Measurements from ENCODE around the gene RRAD.
A peak's percentile ranks its signal among the peaks of the same experiment; 100 is the strongest.
"Not testable (repeated sequence)": the region's sequence is repeated elsewhere in the genome, so short reads cannot be mapped to it uniquely, and the experiment has no call there.

Gene RRAD

GRCh38 chr16:66900721-66901441 is 24.5 kb downstream of the RRAD start:
- DNase-seq (ENCODE audit: low spot score) = no peak
- FAIRE-seq = no peak

- DNase-seq (ENCODE audit: low spot score) (peak; percentile 78), FAIRE-seq (no peak)
These were observed 25.2 kb downstream of the RRAD start for GRCh38 chr16:66899945-66900710.

- FAIRE-seq (no peak), DNase-seq (ENCODE audit: low spot score) (no peak)
These were observed 25.9 kb downstream of the RRAD start for GRCh38 chr16:66899310-66899944.

- FAIRE-seq = no peak
- no peak for DNase-seq (ENCODE audit: low spot score)
These were observed 26.4 kb downstream of the RRAD start for GRCh38 chr16:66898933-66899309.

GRCh38 chr16:66898207-66898606 is 27.1 kb downstream of the RRAD start:
- FAIRE-seq = no peak
- DNase-seq (ENCODE audit: low spot score) = no peak

- DNase-seq (ENCODE audit: low spot score); FAIRE-seq: not testable (repeated sequence)
These were observed 28.7 kb downstream of the RRAD start for GRCh38 chr16:66896682-66897081.

- no peak for DNase-seq (ENCODE audit: low spot score)
- FAIRE-seq = no peak
These were observed 29.3 kb downstream of the RRAD start for GRCh38 chr16:66895999-66896398.

GRCh38 chr16:66895689-66895979 is 29.7 kb downstream of the RRAD start:
- no peak for DNase-seq (ENCODE audit: low spot score)
- no peak for FAIRE-seq

GRCh38 chr16:66894948-66895688 is 30.2 kb downstream of the RRAD start:
- FAIRE-seq = no peak
- DNase-seq (ENCODE audit: low spot score) = peak; percentile 60

- DNase-seq (ENCODE audit: low spot score) (no peak), FAIRE-seq (no peak)
These were observed 31.3 kb downstream of the RRAD start for GRCh38 chr16:66894055-66894454.

- DNase-seq (ENCODE audit: low spot score) (no peak), FAIRE-seq (no peak)
These were observed 33.5 kb downstream of the RRAD start for GRCh38 chr16:66891797-66892196.

- FAIRE-seq = no peak
- no peak for DNase-seq (ENCODE audit: low spot score)
These were observed 34.0 kb downstream of the RRAD start for GRCh38 chr16:66891360-66891759.

- FAIRE-seq (no peak), DNase-seq (ENCODE audit: low spot score) (no peak)
These were observed 34.5 kb downstream of the RRAD start for GRCh38 chr16:66890799-66891198.

- FAIRE-seq (no peak), DNase-seq (ENCODE audit: low spot score) (no peak)
These were observed 35.7 kb downstream of the RRAD start for GRCh38 chr16:66889622-66890021.

- FAIRE-seq (no peak), DNase-seq (ENCODE audit: low spot score) (no peak)
These were observed 36.4 kb downstream of the RRAD start for GRCh38 chr16:66888647-66889615.

- FAIRE-seq (no peak), DNase-seq (ENCODE audit: low spot score) (no peak)
These were observed 38.4 kb downstream of the RRAD start for GRCh38 chr16:66886914-66887313.

- FAIRE-seq = no peak
These were observed 39.0 kb downstream of the RRAD start for GRCh38 chr16:66886321-66886720.

GRCh38 chr16:66885491-66885890 is 39.8 kb downstream of the RRAD start:
- FAIRE-seq (no peak), DNase-seq (ENCODE audit: low spot score) (no peak)

More at GRCh38 chr16:66886321-66886720, 39.0 kb downstream of the RRAD start:
- no peak for DNase-seq (ENCODE audit: low spot score)

- FAIRE-seq = no peak
These were observed 42.6 kb downstream of the RRAD start for GRCh38 chr16:66882702-66883101.

GRCh38 chr16:66881964-66882508 is 43.3 kb downstream of the RRAD start:
- FAIRE-seq = no peak
- no peak for DNase-seq (ENCODE audit: low spot score)

More at GRCh38 chr16:66882702-66883101, 42.6 kb downstream of the RRAD start:
- no peak for DNase-seq (ENCODE audit: low spot score)

Measured in urothelium cell line (cell line).